Smooth muscle cell (in vitro differentiated cells): ENCODE data around the gene NOL11. TPM values are rescaled to one million over a fixed set of nuclear protein-coding genes. Genes with fewer than 3 reads are reported as not detected.

Experiments used
- DNase-seq: peaks from one replicate; lab custom pipeline; 2025; ENCODE audit not compliant: unreplicated experiment; lab: John Stamatoyannopoulos, UW
- H2AFZ ChIP-seq: fragments of 200-600 bp; sonication (generic); 2 replicates; pipeline ENCODE4 v1.6.0; 2016; ENCODE audit warnings: antibody characterized with exemption, low read depth, mild to moderate bottlenecking
- H3F3A ChIP-seq: fragments of 200-600 bp; sonication (generic); 2 replicates; pipeline ENCODE4 v1.6.0; 2017; ENCODE audit warnings: antibody characterized with exemption, low read depth
- H3K27ac ChIP-seq: fragments of 200-600 bp; sonication (generic); 2 replicates; pipeline ENCODE4 v1.5.1; 2016; ENCODE audit warnings: low read depth, mild to moderate bottlenecking
- H3K27me3 ChIP-seq: fragments of 200-600 bp; sonication (generic); 2 replicates; pipeline ENCODE4 v1.6.1; 2016; ENCODE audit warnings: low read depth, mild to moderate bottlenecking
- H3K36me3 ChIP-seq: fragments of 200-600 bp; sonication (generic); 2 replicates; pipeline ENCODE4 v1.5.1; 2016; ENCODE audit warnings: low read depth
- H3K4me1 ChIP-seq: fragments of 200-600 bp; sonication (generic); 2 replicates; pipeline ENCODE4 v1.5.1; 2016; ENCODE audit warnings: low read depth
- H3K4me2 ChIP-seq: fragments of 200-600 bp; sonication (generic); 2 replicates; pipeline ENCODE4 v1.6.0; 2016; ENCODE audit warnings: mild to moderate bottlenecking
- H3K4me3 ChIP-seq: fragments of 200-600 bp; sonication (generic); 2 replicates; pipeline ENCODE4 v1.5.1; 2016; ENCODE audit warnings: mild to moderate bottlenecking
- H3K79me2 ChIP-seq: fragments of 200-600 bp; sonication (generic); 2 replicates; pipeline ENCODE4 v1.6.0; 2016; ENCODE audit warnings: low read depth, mild to moderate bottlenecking
- H3K9ac ChIP-seq: fragments of 200-600 bp; sonication (generic); 2 replicates; pipeline ENCODE4 v1.6.0; 2016; ENCODE audit warnings: low read depth
- H3K9me3 ChIP-seq: fragments of 200-600 bp; sonication (generic); replicated peaks from 2 replicates; pipeline ENCODE4 v1.5.1; 2016; ENCODE audit warnings: low read depth
- H4K20me1 ChIP-seq: fragments of 200-600 bp; sonication (generic); 2 replicates; pipeline ENCODE4 v1.6.0; 2016; ENCODE audit warnings: low read depth
- WGBS: methylation state at CpG from one replicate; pipeline ENCODE4 v1.1.7; 2016; ENCODE audit warnings: low lambda C conversion rate; 5-methylcytosine and 5-hydroxymethylcytosine counted together
- polyA plus RNA-seq: library from polyadenylated mRNA; unstranded; fragments of >200 nt; fragmentation: Nextera tagmentation; extraction: Ambion mirVana; gene quantifications from 2 replicates; pipeline ENCODE4 v1.2.1, GENCODE V29; 2016
- small RNA-seq: library from RNA; depleted of rRNA; stranded (forward); fragments of <200 nt; gene quantifications from one replicate; pipeline ENCODE3, GENCODE V24; 2014
- total RNA-seq: library from RNA; depleted of rRNA; stranded (reverse); fragments of >200 nt; gene quantifications from 2 replicates; pipeline ENCODE4 v1.2.3, GENCODE V29; 2014
- TF ChIP-seq, protein P1 (sequence below): fragments of 200-600 bp; sonication (generic); IDR thresholded peaks from 2 replicates; pipeline ENCODE4 v1.5.1; 2017; ENCODE audit warnings: borderline replicate concordance, mild to moderate bottlenecking, antibody characterized with exemption; ENCODE audit not compliant: insufficient read depth, poor library complexity, severe bottlenecking

The NOL11 gene
- total and polyA plus RNA-seq, 2 experiments from 2014 or later = 20.7 to 50.1 TPM

DNA sequence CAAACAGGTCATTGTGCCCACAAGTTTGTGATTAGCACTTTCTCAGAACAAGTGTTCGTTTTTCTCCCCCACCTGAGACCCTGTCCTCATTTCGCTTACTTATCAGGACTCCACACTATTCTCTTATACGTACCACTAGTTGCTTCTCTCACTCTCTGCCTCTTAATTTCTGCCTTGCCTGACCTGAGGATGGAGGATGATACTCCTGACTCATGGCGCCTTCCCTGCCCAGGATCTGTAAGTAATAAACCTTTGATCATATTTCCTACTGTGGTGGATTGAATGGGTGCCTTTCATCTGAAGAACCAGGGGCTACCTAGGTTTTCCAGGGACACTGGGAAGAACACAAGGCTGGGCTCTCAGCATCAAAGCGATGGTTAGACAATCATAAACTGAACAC is 67.8 kb downstream of the NOL11 start:
- Histone ChIP-seq H3K4me2 (no peak overlapping the region), H3K9ac (no peak overlapping the region), H3K4me3 (no peak overlapping the region), H3F3A (no peaks in the 10 kb centered on the region), H4K20me1 (no peaks in the 10 kb centered on the region), H3K79me2 (no peaks in the 10 kb centered on the region), H3K27me3 (no peaks in the 10 kb centered on the region), H3K27ac (no peak overlapping the region), H3K36me3 (no peaks in the 10 kb centered on the region), H3K4me1 (no peaks in the 10 kb centered on the region), H2AFZ (no peak overlapping the region), H3K9me3 (no peaks in the 10 kb centered on the region)
- WGBS = 96% methylated on average over 5 of the region's 5 CpGs
- no peak for DNase-seq
- TF ChIP-seq, protein P1, sequence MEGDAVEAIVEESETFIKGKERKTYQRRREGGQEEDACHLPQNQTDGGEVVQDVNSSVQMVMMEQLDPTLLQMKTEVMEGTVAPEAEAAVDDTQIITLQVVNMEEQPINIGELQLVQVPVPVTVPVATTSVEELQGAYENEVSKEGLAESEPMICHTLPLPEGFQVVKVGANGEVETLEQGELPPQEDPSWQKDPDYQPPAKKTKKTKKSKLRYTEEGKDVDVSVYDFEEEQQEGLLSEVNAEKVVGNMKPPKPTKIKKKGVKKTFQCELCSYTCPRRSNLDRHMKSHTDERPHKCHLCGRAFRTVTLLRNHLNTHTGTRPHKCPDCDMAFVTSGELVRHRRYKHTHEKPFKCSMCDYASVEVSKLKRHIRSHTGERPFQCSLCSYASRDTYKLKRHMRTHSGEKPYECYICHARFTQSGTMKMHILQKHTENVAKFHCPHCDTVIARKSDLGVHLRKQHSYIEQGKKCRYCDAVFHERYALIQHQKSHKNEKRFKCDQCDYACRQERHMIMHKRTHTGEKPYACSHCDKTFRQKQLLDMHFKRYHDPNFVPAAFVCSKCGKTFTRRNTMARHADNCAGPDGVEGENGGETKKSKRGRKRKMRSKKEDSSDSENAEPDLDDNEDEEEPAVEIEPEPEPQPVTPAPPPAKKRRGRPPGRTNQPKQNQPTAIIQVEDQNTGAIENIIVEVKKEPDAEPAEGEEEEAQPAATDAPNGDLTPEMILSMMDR = no peak

Small RNAs within 50 kb of the gene (small RNA-seq; reads per million reads assigned to genes)
- 5.1 reads per million, percentile 63 among the genes with 10 or more reads in this experiment for gene SNORA38B

Other genes with a start within 250 kb of the NOL11 start
- gene BPTF, start 107.6 kb downstream of the NOL11 start, total RNA-seq = 42.6 and 51.2 TPM in 2 replicates
- 26.8 and 38.7 TPM in 2 replicates for gene BPTF, start 107.6 kb downstream of the NOL11 start, polyA plus RNA-seq